ENCODE results near the gene OSBPL5.

- TF ChIP-seq CTCF (IDR thresholded peaks at IDR 0.05 in 8 of 11, conservative IDR thresholded peaks at IDR 0.05 in 3 of 11) = no peak
- no peak for TF ChIP-seq POLR2A (IDR thresholded peaks at IDR 0.05)
- no peak for TF ChIP-seq POLR2AphosphoS5 (IDR thresholded peaks at IDR 0.05)
Observed at GRCh38 chr11:3170044-3170755, 5.1 kb upstream of the OSBPL5 start.
